HK-2 (cell line): ENCODE measurements around the gene GPSM3.
"Not testable (repeated sequence)": the region's sequence is repeated elsewhere in the genome, so short reads cannot be mapped to it uniquely, and the experiment has no call there.

ENCODE experiments used
- DNase-seq: peaks from one replicate; pipeline ENCODE4 v3.0.0-alpha.2; 2018; ENCODE audit not compliant: unreplicated experiment

The GPSM3 gene

DNA sequence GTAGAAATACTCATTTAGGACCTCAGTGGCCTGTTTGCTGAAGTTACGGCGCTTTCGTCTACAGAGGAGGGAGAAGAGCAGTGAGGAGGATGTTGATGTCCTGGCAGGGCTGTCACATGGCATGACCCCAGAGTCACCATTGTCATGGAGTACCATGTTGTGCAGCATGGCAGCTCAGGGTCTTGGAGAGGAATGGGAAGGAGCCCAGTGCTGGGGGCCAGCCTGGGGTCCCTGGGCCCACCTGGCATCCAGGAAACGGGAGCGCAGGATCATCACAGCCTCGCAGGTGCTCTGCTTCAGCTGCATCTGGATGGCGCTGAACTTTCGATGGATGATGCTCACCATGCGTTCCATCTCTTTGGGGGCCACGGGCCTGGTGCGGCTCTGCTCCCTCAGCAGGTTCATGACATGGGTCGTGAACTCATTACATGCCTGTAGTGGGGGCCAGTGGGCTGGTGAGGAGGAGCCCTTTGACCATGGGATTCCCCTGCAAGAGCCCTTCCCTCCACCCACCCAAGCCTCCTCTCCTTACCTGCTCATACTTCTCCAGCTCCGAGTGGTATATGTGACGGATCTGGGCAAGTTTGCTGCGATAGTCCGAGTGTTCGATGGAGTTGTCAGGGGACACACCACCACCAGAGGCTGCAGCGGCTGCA, 4.6 kb downstream of the GPSM3 start:
- DNase-seq: not testable (repeated sequence)

DNA sequence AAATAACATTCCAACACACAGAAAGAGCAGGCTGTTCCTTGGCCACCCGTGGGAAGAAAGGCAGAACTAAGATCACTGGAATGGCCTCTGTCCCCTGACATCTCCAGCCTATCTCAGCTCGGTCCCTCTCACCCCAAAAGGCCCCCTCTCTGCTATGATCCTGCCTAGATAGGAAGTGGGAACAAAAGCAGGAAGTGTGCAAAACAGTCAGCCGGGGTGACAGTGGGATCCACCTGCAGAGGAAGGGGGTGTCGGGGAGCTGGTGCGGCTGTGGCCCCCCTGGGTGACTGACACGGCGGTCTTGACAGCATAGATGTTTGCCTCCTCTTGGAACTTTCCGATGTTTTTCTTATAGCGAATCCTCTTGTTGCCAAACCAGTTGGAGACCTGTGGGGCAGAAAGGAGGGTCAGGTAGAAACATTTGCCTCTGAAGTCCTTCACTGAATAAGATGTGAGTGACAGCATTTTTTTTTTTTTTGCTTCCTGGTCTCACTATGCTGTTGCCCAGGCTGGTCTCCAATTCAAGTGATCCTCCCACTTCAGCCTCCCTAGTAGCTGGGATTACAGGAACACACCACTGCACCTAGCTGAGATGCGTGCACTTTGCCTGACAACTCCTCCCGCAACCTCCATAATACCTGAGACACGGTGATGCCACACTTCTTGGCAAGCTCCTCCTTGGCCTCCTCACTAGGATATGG, 5.3 kb downstream of the GPSM3 start:
- no peak for DNase-seq

GRCh38 chr6:32186151-32186840, 6.1 kb downstream of the GPSM3 start:
- DNase-seq: not testable (repeated sequence)

- peak; percentile 87 for DNase-seq
Measured at GRCh38 chr6:32185681-32186131, 6.7 kb downstream of the GPSM3 start.

GRCh38 chr6:32184084-32184640, 8.3 kb downstream of the GPSM3 start, which contains the start of gene AGER:
Gene AGER (minus strand): TSS chr6:32184253. CDS start chr6:32184222, 31 bp downstream.
- DNase-seq: no peak

DNA sequence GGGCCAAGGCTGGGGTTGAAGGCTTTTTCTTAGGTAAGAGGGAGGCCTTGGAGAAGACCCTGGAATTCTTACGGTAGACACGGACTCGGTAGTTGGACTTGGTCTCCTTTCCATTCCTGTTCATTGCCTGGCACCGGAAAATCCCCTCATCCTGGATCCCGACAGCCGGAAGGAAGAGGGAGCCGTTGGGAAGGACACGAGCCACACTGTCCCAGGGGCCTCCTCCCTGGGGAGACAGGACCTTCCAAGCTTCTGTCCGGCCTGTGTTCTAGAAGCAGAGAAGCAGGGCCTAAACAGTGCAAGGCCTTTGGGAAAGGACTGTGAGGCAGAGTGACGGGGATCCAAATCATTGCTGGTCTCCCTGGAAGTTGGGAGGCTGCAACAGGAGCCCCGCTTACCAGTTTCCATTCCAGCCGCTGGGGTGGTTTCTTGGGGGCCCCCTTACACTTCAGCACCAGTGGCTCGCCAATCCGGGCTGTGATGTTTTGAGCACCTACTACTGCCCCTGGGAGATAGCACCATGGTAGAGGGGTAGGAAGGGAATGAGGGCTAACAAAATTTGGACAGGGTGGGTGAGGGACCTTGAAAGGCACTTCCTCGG, 8.9 kb downstream of the GPSM3 start:
- no peak for DNase-seq

DNA sequence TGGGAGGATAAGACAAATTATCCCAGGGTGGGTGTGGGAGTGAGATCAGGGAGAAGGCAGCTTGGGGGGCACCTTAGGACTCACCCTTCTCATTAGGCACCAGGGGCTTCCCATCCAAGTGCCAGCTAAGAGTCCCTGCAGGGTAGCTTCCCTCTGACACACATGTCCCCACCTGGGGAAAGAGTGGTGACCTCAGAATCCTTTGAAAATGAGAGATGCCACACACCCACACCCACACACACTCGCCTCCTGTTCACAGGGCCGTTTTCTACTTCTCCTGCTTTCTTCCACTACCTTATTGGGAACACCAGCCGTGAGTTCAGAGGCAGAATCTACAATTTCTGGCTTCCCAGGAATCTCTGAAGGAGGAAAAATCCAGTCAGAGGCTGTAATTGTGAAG, 9.4 kb downstream of the GPSM3 start:
- no peak for DNase-seq

DNA sequence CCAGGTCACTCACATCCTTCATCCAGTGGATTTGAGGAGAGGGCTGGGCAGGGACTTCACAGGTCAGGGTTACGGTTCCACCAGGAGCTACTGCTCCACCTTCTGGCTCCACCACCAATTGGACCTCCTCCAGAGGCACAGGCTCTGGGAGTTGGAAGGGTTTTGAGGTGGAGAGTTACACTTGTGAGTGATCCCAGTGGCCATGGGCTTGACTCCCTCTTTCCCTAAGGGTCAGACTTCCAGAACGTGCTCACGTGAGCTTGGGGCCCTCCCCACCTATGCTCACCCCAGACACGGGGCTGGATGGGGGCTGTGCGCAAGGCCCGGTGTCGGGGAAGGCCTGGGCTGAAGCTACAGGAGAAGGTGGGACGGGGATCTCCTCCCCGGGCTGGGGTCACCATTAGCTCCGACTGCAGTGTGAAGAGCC, 9.9 kb downstream of the GPSM3 start:
- no peak for DNase-seq

- no peak for DNase-seq
Measured at GRCh38 chr6:32181915-32182529, 10.4 kb downstream of the GPSM3 start.

DNA sequence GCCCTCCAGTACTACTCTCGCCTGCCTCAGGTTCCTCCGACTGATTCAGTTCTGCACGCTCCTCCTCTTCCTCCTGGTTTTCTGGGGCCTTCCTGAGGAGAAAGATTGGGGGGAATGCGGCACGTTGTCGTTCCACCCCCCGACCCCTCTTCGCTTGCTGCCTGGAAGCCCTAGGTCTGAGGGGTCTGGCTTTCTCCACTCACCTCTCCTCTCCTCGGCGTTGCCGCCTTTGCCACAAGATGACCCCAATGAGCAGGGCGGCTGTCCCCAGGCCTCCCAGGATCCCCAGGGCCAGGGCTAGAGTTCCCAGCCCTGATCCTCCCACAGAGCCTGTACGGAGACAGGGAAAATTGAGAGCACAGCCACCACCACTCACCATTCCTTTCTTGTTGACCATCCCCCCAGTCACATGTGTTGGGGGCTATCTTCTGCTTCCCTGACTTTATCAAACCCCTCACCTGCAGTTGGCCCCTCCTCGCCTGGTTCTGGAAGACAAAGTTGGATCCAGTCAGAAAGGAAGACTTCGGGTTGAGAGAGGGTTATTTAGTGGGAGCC, 11.2 kb downstream of the GPSM3 start:
- DNase-seq: no peak

DNA sequence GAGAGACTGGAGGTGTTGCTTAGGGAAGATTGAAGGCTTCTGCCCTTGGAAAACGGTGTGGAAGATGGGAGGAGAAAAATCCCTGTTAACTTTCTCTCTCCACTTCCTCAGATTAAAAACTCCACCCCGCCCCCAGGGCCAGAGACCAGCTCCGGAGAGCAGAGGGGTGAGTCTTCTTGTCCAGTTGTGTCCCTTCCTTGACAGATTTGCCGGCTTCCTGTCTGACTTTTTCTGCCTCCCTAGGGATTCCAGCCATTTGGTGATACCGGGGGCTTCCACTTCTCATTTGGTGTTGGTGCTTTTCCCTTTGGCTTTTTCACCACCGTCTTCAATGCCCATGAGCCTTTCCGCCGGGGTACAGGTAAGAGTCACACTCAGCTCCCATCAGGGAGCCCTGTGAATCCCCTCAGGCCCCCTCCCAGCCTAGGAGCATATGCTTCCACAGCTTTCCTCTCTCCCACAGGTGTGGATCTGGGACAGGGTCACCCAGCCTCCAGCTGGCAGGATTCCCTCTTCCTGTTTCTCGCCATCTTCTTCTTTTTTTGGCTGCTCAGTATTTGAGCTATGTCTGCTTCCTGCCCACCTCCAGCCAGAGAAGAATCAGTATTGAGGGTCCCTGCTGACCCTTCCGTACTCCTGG, 12.6 kb downstream of the GPSM3 start:
- DNase-seq: no peak

GRCh38 chr6:32178547-32179440, 13.6 kb downstream of the GPSM3 start:
- DNase-seq: no peak

DNA sequence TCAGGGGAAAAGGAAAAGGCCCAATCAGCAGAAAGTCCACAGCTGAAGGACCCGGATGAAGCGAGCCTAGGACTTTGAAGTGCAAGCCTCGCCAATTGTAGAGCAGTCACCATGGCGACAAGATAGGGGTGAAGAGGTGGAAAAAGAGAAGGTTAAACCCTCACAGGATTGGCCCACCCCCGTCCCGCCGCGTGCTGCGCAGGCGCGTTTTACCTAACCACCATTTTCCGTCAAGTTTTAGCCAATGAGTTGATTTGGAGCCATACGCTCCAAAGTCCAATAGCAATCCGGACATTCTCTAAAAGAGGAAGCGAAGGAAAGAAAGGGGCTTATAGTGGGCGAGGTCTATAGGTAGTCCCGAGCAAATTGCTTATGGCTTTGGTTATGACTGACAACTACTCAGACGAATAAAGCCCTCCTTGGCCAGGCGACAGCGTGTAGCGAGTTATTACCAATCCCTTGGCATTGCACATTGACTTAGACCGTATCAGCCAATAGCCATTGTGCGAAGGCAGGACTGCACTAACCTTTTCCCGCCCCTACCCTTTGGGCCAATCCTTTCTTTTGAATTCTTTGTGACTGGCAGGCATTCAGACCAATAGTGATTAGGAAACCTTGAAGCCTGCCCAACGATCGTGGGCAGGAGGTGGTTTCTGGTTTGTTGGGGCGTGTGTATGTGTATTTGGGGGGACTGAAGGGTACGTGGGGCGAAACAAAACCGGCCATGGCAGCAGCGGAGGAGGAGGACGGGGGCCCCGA, 14.5 kb downstream of the GPSM3 start, which contains the start of gene RNF5:
TSS of gene RNF5 (plus strand) at position 618 of the 759 bp plus-strand sequence. CDS start at position 725, 107 bp downstream.
- DNase-seq: peak; percentile 94

DNA sequence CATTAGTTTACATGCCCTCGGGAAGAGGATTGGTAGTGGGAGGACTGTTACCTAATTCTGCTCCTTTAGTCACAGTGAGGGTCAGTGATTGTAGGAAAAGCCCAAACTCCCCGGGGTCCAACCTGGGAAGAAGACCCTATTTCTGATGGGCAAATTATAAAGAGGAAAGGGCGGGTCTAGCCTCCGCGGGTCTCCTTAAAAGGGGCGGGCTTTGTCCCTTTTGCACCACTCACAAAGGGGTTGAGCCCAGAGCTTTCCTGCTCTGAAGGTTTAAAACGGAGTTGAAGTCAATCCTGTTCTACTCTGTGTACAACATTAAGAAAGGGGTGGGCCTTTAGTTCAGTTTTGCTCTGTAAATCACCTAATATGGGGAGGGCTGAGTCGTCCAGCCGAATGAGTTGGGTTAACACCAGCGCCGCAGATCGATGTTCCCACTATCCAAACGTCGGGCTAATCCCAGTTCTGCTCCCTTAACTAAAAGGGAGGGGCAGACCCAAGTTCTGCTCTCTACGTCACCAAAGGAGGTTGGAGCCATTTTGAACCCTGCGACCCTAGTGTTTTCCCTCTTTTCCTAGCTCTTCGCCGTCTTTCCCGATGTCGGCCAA, 15.2 kb downstream of the GPSM3 start:
- DNase-seq: peak; percentile 54

DNA sequence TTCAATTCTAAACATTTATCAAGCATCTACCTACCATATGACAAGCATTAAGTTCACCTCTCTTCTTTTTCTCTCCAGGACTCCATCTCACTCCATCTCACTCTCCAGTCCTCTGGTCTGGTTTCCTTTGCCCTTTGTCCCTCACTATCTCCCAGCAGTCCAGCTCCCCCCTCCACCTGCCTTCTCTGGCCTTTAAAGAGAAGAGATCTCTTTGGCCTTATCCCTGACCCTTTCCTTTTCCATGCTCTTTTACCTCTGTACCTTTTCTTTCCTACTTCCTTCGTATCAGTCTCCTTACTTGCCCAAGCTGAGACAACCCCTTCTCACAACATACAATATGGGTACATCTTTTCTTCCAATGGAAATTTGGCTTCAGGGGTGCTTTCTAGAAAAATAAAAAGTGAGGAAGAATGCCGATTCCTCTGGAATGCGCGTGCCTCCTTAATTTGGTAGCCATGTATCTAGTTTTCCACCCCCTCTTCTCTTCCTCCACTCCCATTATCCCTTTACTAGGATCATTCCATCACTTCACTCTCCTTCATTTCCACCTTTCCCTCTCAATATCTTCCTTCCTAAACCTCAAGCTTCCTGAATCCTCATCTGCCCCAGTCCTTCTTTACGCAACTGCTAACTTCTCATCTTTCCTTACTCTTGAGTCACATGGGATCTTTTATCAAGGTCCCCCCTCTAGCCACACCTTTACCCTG, 15.8 kb downstream of the GPSM3 start:
- DNase-seq: no peak

DNA sequence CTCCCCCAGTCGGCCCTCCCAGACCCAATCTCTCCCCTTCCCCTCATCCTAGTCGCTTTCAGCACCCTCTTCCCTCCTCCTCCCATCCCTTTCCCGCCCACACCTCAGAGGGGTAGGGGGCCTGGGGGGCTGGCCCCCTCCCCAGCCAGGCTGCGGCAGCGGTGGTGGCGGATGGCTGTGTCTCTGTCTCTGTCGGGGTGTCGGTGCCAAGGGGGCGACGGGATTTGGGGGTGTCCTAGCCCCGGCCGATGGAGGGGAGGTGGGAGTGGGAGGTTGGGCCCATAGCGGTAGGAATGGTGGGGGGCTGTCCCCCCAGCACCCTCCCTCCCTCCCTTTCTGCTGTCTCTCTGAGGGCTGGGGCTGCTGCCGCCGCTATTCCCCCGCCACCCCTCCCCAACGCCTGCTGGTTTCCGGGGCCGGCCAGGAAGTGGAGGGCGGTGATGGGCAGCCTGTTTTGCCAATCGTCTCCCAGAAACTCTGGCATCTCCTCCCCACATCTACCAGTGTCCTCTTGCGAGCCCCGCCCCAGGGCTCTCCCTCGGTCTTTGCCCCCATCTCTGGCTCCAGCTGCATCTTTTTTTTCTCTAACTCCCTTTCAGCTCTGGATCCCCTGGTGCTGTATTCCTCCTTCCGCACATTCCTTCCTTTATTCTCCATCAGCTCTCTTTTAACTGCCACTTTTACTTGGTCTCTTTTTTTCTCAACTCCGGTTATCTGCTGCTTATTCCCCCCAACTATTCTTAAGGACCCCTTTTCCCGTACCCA, 16.6 kb downstream of the GPSM3 start, which contains the start of gene AGPAT1:
TSS of gene AGPAT1 (minus strand) at position 374 of the 765 bp plus-strand sequence. CDS start 4,588 bp downstream, outside the sequence.
- DNase-seq: peak; percentile 98

DNA sequence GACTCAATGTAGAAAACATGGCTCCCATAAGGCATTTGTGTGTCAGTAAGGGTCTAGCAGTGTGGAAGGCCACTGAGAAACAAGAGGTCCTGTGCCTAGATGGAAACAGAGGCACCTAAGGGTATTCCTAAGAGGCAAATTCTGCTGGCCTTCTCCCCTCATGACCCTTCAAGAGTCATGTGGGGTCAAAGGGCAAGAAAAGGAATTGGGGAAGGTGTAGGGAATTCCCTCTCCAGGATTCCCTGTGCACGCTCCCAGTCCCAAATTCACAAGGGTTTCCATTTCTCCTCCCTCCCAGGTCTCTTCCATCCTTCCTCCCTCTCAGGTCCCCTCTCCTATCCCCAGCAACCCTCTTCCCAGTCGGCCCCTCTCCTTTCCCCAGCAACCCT, 17.1 kb downstream of the GPSM3 start:
- DNase-seq: no peak
